Measurements from ENCODE around the gene ARIH2.

The ARIH2 gene

DNA sequence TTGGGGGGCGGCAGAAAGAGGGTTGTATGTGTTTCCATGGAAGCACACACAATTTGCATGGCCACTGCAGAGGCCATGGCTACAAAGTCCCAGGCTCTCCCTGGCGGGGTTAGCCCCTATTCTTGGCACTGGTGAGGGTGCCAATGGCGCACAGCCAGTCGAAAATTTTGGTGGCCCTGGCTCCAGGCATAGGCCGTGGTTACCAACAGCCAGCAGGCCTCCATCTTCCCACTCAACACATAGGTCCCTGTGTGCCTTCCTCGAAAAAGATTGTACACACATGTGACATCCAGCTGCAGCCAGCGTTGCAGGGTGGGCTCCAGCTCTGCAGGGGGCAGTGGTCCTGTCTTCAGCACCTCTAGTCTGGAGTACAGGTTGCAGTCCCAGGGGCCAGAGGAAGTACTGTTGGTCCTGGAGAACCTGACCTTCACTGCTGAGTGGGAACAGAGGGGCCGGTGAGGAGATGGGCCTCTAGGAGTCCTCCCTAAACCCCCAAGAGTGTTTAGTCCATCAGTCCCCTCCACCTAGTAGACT lies 78.5 kb downstream of the ARIH2 start:
- Mint-ChIP-seq H3K36me3 (ENCODE audit: low read depth) (peaks cover 8% of the 10 kb centered on the region), H3K9me3 (no peaks in the 10 kb centered on the region), H3K27me3 (ENCODE audit: low read depth, poor library complexity) (peaks cover 3% of the 10 kb centered on the region), H3K4me3 (no peak overlapping the region), H3K27ac (no peak overlapping the region), H3K4me1 (peaks cover 26% of the 10 kb centered on the region)
- DNase-seq, result no peak
- no peak for TF ChIP-seq CTCF (IDR thresholded peaks at IDR 0.05)

DNA sequence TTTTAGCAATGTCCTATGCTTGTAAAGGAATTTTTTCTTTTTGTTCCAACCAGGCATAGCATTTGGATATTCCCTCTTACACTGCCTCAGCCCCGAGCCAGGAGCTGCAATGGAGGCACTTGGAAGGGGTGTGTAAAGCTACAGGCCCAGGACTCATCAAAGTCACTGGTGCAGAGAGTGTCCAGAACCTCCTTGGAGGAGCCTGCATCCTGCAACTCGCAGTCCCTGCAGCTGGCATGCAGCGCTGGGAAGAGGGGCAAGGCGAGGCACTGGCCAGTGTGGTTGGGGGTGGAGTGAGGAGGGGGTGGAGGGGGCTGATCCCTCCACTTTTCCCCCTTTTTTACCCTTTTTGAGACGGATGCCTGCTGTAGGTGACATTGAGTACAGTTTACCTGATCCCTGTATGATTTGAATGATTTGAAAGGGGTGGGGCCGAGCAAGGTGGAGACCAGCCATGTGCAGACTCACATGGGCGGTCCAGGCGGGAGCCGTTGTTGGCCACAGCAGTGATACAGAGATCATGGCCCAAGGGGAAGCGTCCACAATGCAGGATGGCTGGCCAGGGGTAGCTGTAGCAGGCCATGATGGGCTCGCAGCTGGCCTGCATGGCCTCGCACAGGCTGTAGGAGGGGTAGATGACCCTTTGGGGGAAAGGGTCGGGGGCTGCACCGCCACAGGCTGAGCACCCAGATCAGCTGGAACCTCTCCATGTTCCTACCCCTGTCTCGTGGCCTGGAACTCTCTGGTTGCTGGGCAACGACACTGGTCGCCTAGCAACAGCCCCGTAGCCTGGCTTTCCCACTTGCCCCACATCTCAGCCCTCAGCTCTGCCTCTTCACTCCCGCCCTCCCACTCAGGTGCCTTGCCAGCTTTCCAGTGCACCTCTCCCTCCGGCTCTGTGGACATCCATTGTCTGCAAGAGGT lies 79.3 kb downstream of the ARIH2 start:
- H3K36me3 Mint-ChIP-seq (ENCODE audit: low read depth), result peaks cover 11% of the 10 kb centered on the region
- H3K27ac Mint-ChIP-seq, result peak overlapping the region; percentile 68
- no peak overlapping the region for H3K4me3 Mint-ChIP-seq
- H3K9me3 Mint-ChIP-seq, result no peaks in the 10 kb centered on the region
- peak; percentile 62 for DNase-seq
- TF ChIP-seq CTCF (IDR thresholded peaks at IDR 0.05), result no peak
- H3K4me1 Mint-ChIP-seq, result peaks cover 26% of the 10 kb centered on the region
- H3K27me3 Mint-ChIP-seq (ENCODE audit: low read depth, poor library complexity), result peaks cover 6% of the 10 kb centered on the region

DNA sequence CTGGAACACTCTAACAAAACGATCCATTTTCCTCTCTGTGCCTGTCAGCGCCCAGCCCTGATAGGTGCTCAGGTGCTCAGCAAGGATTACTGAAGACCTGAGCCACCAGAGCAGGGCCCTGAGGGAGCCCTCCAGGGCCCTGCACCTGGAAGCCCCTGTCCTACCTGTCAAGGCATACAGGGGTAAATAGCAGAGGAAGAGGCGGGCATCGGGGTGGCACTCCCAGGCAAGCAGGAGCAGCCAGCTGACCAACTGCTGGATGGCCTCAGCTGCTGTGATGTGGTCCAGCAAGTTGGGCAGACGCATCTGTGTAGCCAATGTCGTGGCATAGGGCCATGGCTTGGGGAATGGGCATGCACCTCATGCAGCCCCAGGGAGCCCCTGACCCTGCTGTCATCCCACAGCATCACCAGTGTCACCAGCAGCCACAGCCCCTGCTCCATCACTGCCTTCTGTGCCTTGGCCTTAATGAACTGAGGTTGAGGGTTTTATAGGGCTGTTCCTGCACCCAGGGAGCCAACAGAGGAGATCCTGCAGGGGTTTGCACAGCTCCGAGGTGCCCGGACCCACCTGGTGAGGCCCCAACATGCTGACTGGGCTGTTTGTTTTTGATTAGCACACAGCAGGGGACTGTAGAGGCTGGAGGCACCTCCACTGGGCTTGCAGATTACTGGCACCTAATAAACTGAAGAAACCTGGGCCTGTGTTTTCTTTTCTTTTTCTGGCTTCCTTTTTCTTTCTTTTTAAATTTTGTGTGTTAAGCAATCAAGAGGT lies 80.6 kb downstream of the ARIH2 start:
- DNase-seq, result no peak
- Mint-ChIP-seq H3K9me3 (no peaks in the 10 kb centered on the region), H3K27ac (peak overlapping the region; percentile 6), H3K4me1 (peaks cover 26% of the 10 kb centered on the region), H3K27me3 (ENCODE audit: low read depth, poor library complexity) (peaks cover 4% of the 10 kb centered on the region), H3K36me3 (ENCODE audit: low read depth) (peaks cover 11% of the 10 kb centered on the region), H3K4me3 (no peak overlapping the region)
- TF ChIP-seq CTCF (IDR thresholded peaks at IDR 0.05), result no peak

GRCh38 chr3:49001155-49001554 lies 82.5 kb downstream of the ARIH2 start:
- Mint-ChIP-seq H3K4me3 (no peak overlapping the region), H3K36me3 (ENCODE audit: low read depth) (peaks cover 5% of the 10 kb centered on the region), H3K27ac (no peak overlapping the region), H3K4me1 (peaks cover 26% of the 10 kb centered on the region), H3K9me3 (no peaks in the 10 kb centered on the region), H3K27me3 (ENCODE audit: low read depth, poor library complexity) (peaks cover 4% of the 10 kb centered on the region)
- DNase-seq, result no peak
- TF ChIP-seq CTCF (IDR thresholded peaks at IDR 0.05), result no peak

DNA sequence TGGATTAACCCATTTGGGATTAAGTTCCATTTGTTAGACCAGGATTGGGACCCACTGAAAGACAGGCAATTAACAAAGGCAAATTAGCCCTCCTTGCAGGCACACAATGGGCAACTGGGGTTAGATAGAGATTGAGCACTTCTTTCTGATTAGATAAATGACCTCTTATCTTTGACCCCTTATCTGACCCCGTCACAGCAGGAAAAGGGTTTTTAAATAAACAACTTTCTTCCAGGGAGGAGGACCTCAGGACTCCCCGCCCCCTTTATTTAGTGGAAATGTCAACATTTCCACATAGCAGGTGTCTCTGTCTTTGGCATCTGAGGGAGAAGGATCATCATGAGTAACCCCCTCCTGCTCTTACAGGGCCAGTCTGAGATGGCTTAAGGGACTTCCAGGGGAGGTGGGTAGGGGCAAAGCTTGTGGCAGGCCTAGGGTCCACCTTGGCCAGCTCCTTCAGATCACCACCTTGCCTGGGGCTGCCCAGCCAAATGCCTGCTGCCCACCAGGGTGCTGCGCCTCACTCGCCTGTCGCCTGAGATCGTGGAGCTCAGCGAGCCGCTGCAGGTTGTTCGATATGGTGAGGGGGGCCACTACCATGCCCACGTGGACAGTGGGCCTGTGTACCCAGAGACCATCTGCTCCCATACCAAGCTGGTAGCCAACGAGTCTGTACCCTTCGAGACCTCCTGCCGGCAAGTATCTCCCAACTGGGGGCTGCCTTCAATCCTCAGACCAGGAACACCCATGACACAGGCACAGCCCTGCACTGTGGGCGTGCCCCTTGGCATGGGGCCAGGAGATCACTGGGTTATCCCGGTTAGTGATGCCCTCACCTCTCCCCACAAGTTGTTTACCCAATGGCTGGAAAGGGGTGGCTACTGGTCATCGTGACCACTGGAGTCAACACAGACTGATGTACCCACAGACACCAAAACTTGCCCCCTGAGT lies 86.0 kb downstream of the ARIH2 start:
- peaks cover 4% of the 10 kb centered on the region for H3K27me3 Mint-ChIP-seq (ENCODE audit: low read depth, poor library complexity)
- H3K9me3 Mint-ChIP-seq, result no peaks in the 10 kb centered on the region
- H3K36me3 Mint-ChIP-seq (ENCODE audit: low read depth), result peaks cover 19% of the 10 kb centered on the region
- DNase-seq, result no peak
- H3K4me1 Mint-ChIP-seq, result peaks cover 27% of the 10 kb centered on the region
- H3K4me3 Mint-ChIP-seq, result no peak overlapping the region
- H3K27ac Mint-ChIP-seq, result no peak overlapping the region
- no peak for TF ChIP-seq CTCF (IDR thresholded peaks at IDR 0.05)
